Neural cell (in vitro differentiated cells): ENCODE data around the gene GCC1. TPM values are rescaled to one million over a fixed set of nuclear protein-coding genes. Genes with fewer than 3 reads are reported as not detected.

Source experiments
- H2AFZ ChIP-seq: fragments of 200-600, 300-800 bp; sonication (generic), shearing (Covaris generic); 2 replicates; pipeline ENCODE4 v1.6.0; 2014; ENCODE audit warnings: low read depth, mild to moderate bottlenecking, antibody characterized with exemption, low read length, moderate library complexity
- H3F3A ChIP-seq: fragments of 200-600 bp; shearing (Covaris generic); 2 replicates; pipeline ENCODE4 v1.6.1; 2016; ENCODE audit warnings: mild to moderate bottlenecking, moderate library complexity, mixed read lengths, antibody characterized with exemption, low read length; ENCODE audit not compliant: insufficient read depth, poor library complexity, severe bottlenecking
- H3K27ac ChIP-seq: fragments of 200-600, 300-800 bp; sonication (generic), shearing (Covaris generic); 2 replicates; pipeline ENCODE4 v1.5.1; 2014; ENCODE audit warnings: mild to moderate bottlenecking, low read length, moderate library complexity
- H3K27me3 ChIP-seq: fragments of 300-800, 200-600 bp; sonication (generic), shearing (Covaris generic); 2 replicates; pipeline ENCODE4 v1.6.0; 2014; ENCODE audit warnings: mild to moderate bottlenecking, low read depth, low read length, moderate library complexity; ENCODE audit not compliant: insufficient read depth
- H3K36me3 ChIP-seq: fragments of 300-800, 200-600 bp; sonication (generic), shearing (Covaris generic); 2 replicates; pipeline ENCODE4 v1.5.1; 2014; ENCODE audit warnings: mild to moderate bottlenecking, antibody characterized with exemption, low read length, moderate library complexity; ENCODE audit not compliant: insufficient read depth
- H3K4me2 ChIP-seq: fragments of 300-800, 200-600 bp; sonication (generic), shearing (Covaris generic); 2 replicates; pipeline ENCODE4 v1.6.0; 2014; ENCODE audit warnings: mild to moderate bottlenecking, low read length
- H3K4me3 ChIP-seq: fragments of 300-800, 200-600 bp; sonication (generic), shearing (Covaris generic); 2 replicates; pipeline ENCODE4 v1.5.1; 2014; ENCODE audit warnings: mild to moderate bottlenecking, low read length, moderate library complexity
- H3K79me2 ChIP-seq: fragments of 200-600 bp; shearing (Covaris generic); replicated peaks from 2 replicates; pipeline ENCODE4 v1.6.0; 2014; ENCODE audit warnings: mild to moderate bottlenecking, low read length, moderate library complexity; ENCODE audit not compliant: insufficient read depth
- H3K9ac ChIP-seq: fragments of 300-800, 200-600 bp; sonication (generic), shearing (Covaris generic); 2 replicates; pipeline ENCODE4 v1.6.1; 2016; ENCODE audit warnings: mild to moderate bottlenecking, low read length, mixed read lengths
- H3K9me2 ChIP-seq: fragments of 200-600 bp; shearing (Covaris generic); 2 replicates; pipeline ENCODE4 v1.6.1; 2016; ENCODE audit warnings: mild to moderate bottlenecking, low read length, mixed read lengths; ENCODE audit not compliant: insufficient read depth
- H3K9me3 ChIP-seq: fragments of 200-600, 300-800 bp; sonication (generic), shearing (Covaris generic); 2 replicates; pipeline ENCODE4 v1.6.1; 2016; ENCODE audit warnings: mild to moderate bottlenecking, mixed run types, low read length, moderate library complexity, mixed read lengths
- H4K20me1 ChIP-seq: fragments of 200-600 bp; shearing (Covaris generic); 2 replicates; pipeline ENCODE4 v1.6.1; 2016; ENCODE audit warnings: mild to moderate bottlenecking, mixed run types; ENCODE audit not compliant: insufficient read depth
- CTCF ChIP-seq: fragments of 450-650 bp; IDR thresholded peaks from 2 replicates; pipeline ENCODE4 v1.5.1; 2014; ENCODE audit warnings: antibody characterized with exemption, mild to moderate bottlenecking, moderate library complexity; ENCODE audit not compliant: poor library complexity, severe bottlenecking
- EP300 ChIP-seq: fragments of 450-650 bp; conservative IDR thresholded peaks from 2 replicates; pipeline ENCODE4 v1.6.1; 2014; ENCODE audit warnings: antibody characterized with exemption, mild to moderate bottlenecking, moderate library complexity; ENCODE audit not compliant: poor library complexity, severe bottlenecking
- EZH2 ChIP-seq: fragments of 200-600, 300-800 bp; shearing (Covaris generic), sonication (generic); IDR thresholded peaks from 2 replicates; pipeline ENCODE4 v1.6.1; 2014; ENCODE audit warnings: antibody characterized with exemption, low read length, borderline replicate concordance, mild to moderate bottlenecking; ENCODE audit not compliant: insufficient read depth, poor library complexity, severe bottlenecking
- MXI1 ChIP-seq: fragments of 450-650 bp; conservative IDR thresholded peaks from 2 replicates; pipeline ENCODE4 v1.6.1; 2014; ENCODE audit warnings: antibody characterized with exemption, mild to moderate bottlenecking; ENCODE audit not compliant: poor library complexity, severe bottlenecking
- POLR2AphosphoS5 ChIP-seq: IDR thresholded peaks from 2 replicates; pipeline ENCODE4 v1.6.1; 2012
- RAD21 ChIP-seq: fragments of 450-650 bp; conservative IDR thresholded peaks from 2 replicates; pipeline ENCODE4 v1.6.1; 2014; ENCODE audit warnings: antibody characterized with exemption, mild to moderate bottlenecking, moderate library complexity
- REST ChIP-seq: IDR thresholded peaks from 2 replicates; pipeline ENCODE4 v1.6.1; 2012; ENCODE audit warnings: borderline replicate concordance
- SMC3 ChIP-seq: fragments of 450-650 bp; conservative IDR thresholded peaks from 2 replicates; pipeline ENCODE4 v1.6.1; 2014; ENCODE audit warnings: antibody characterized with exemption, mild to moderate bottlenecking, moderate library complexity; ENCODE audit not compliant: poor library complexity
- TAF1 ChIP-seq: IDR thresholded peaks from 2 replicates; pipeline ENCODE4 v1.6.1; 2012; ENCODE audit warnings: low read depth
- polyA plus RNA-seq: library from polyadenylated mRNA; depleted of rRNA; stranded (reverse); fragments of >200 nt; gene quantifications from 2 replicates; pipeline ENCODE4 v1.2.3, GENCODE V29; 2014

Gene GCC1
- polyA plus RNA-seq, 1 donor from 2014 or later = 6.6 TPM

- Histone ChIP-seq H4K20me1 (no peaks in the 10 kb centered on the region), H2AFZ (no peak overlapping the region), H3K9me3 (no peaks in the 10 kb centered on the region), H3K9me2 (no peaks in the 10 kb centered on the region), H3K79me2 (peaks cover 34% of the 10 kb centered on the region), H3K27ac (no peak overlapping the region), H3K36me3 (peaks cover 14% of the 10 kb centered on the region), H3K9ac (no peak overlapping the region), H3K4me2 (no peak overlapping the region), H3K27me3 (no peaks in the 10 kb centered on the region), H3F3A (no peaks in the 10 kb centered on the region), H3K4me3 (no peak overlapping the region)
- TF ChIP-seq TAF1 (no peak), SMC3 (no peak), POLR2AphosphoS5 (no peak), EP300 (no peak), RAD21 (no peak), EZH2 (no peak), REST (no peak), MXI1 (no peak), CTCF (no peak)
Measured at GRCh38 chr7:127586346-127586745, 950 bp upstream of the GCC1 start.

GRCh38 chr7:127584648-127585043, 750 bp downstream of the GCC1 start:
- Histone ChIP-seq H3K79me2 (peaks cover 35% of the 10 kb centered on the region), H3K27ac (peak overlapping the region; percentile 49), H2AFZ (peak overlapping the region; percentile 61)

More at GRCh38 chr7:127584648-127585043, 750 bp downstream of the GCC1 start:
- Histone ChIP-seq H3K9me2 (no peaks in the 10 kb centered on the region), H3K27me3 (no peaks in the 10 kb centered on the region), H3F3A (no peaks in the 10 kb centered on the region), H3K36me3 (peaks cover 18% of the 10 kb centered on the region), H3K9me3 (no peaks in the 10 kb centered on the region), H4K20me1 (no peaks in the 10 kb centered on the region), H3K4me2 (peak overlapping the region; percentile 95), H3K4me3 (peak overlapping the region; percentile 98), H3K9ac (peak overlapping the region; percentile 88)
- TF ChIP-seq EZH2 (no peak), CTCF (no peak), POLR2AphosphoS5 (no peak), REST (no peak), RAD21 (no peak), MXI1 (no peak)
